WTC11 (cell line): ENCODE results near the gene ERP44.
A peak's percentile ranks its signal among the peaks of the same experiment; 100 is the strongest.

Source experiments
- ESRRA ChIP-seq: sonication (generic); formaldehyde crosslinking; IDR thresholded peaks from 2 replicates; pipeline ENCODE4 v1.8.1; 2022; ENCODE audit warnings: mild to moderate bottlenecking, missing genetic modification reagents, borderline replicate concordance
- NR1H2 ChIP-seq: sonication (generic); formaldehyde crosslinking; IDR thresholded peaks from 2 replicates; pipeline ENCODE4 v1.9.0; 2021; ENCODE audit warnings: mild to moderate bottlenecking, moderate library complexity, missing genetic modification reagents
- SP1 ChIP-seq: sonication (generic); formaldehyde crosslinking; conservative IDR thresholded peaks from 2 replicates; pipeline ENCODE4 v1.8.1; 2022; ENCODE audit warnings: missing genetic modification reagents
- ZNF423 ChIP-seq: fragments of 250-450 bp; sonication (Bioruptor Pico); IDR thresholded peaks from 2 replicates; pipeline ENCODE4 v2.1.2; 2022; ENCODE audit warnings: mild to moderate bottlenecking, moderate library complexity
- TF ChIP-seq, protein P1 (sequence below): sonication (generic); formaldehyde crosslinking; IDR thresholded peaks from 2 replicates; pipeline ENCODE4 v1.8.0; 2023; ENCODE audit warnings: missing genetic modification reagents
- TF ChIP-seq, protein P2 (sequence below): sonication (generic); formaldehyde crosslinking; IDR thresholded peaks from 2 replicates; pipeline ENCODE4 v1.8.1; 2023; ENCODE audit warnings: mild to moderate bottlenecking, missing genetic modification reagents
- TF ChIP-seq, protein P3 (sequence below): fragments of 200-600 bp; IDR thresholded peaks from 2 replicates; pipeline ENCODE4 v1.8.0; 2022; ENCODE audit warnings: antibody characterized with exemption

DNA sequence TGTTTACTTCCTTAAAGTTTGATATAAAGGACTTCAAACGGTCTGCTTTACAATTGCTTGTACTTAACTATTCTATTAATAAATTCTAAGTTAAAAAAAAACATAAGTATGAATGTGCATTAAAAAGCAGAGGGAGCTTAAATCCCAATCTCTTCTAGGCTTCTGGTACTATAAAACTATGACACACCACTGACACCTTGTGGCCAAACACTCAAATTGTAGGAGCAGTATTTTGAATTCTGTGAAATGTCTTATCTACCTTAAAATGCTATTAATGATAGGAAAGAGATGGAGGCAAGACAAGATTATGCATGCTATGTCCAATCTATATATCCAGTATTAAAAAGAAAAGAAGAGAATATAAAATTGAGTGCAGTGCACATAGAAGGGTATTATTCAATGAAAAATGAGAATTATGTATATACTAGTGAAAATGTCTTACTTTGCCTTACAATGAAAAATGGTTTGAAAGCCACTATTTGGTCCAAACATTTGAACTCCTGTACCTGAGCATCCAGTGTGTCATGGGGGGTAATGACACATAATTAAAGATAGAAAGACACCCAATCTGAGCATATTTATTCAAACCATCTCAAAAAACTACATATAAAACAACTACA, 87.6 kb downstream of the ERP44 start:
- TF ChIP-seq ESRRA (CRISPR knock-in tag) = no peak
- no peak for TF ChIP-seq NR1H2 (CRISPR knock-in tag)
- TF ChIP-seq, protein P1, sequence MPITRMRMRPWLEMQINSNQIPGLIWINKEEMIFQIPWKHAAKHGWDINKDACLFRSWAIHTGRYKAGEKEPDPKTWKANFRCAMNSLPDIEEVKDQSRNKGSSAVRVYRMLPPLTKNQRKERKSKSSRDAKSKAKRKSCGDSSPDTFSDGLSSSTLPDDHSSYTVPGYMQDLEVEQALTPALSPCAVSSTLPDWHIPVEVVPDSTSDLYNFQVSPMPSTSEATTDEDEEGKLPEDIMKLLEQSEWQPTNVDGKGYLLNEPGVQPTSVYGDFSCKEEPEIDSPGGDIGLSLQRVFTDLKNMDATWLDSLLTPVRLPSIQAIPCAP = no peak
- no peak for TF ChIP-seq SP1 (CRISPR knock-in tag)
- TF ChIP-seq, protein P2, sequence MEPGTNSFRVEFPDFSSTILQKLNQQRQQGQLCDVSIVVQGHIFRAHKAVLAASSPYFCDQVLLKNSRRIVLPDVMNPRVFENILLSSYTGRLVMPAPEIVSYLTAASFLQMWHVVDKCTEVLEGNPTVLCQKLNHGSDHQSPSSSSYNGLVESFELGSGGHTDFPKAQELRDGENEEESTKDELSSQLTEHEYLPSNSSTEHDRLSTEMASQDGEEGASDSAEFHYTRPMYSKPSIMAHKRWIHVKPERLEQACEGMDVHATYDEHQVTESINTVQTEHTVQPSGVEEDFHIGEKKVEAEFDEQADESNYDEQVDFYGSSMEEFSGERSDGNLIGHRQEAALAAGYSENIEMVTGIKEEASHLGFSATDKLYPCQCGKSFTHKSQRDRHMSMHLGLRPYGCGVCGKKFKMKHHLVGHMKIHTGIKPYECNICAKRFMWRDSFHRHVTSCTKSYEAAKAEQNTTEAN (CRISPR knock-in tag) = no peak
- TF ChIP-seq ZNF423 = no peak
- TF ChIP-seq, protein P3, sequence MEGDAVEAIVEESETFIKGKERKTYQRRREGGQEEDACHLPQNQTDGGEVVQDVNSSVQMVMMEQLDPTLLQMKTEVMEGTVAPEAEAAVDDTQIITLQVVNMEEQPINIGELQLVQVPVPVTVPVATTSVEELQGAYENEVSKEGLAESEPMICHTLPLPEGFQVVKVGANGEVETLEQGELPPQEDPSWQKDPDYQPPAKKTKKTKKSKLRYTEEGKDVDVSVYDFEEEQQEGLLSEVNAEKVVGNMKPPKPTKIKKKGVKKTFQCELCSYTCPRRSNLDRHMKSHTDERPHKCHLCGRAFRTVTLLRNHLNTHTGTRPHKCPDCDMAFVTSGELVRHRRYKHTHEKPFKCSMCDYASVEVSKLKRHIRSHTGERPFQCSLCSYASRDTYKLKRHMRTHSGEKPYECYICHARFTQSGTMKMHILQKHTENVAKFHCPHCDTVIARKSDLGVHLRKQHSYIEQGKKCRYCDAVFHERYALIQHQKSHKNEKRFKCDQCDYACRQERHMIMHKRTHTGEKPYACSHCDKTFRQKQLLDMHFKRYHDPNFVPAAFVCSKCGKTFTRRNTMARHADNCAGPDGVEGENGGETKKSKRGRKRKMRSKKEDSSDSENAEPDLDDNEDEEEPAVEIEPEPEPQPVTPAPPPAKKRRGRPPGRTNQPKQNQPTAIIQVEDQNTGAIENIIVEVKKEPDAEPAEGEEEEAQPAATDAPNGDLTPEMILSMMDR = peak; percentile 49; the same call in 1 of the 2 replicates
